OCI-LY3 (cell line): Measurements from ENCODE around the gene GRIK4.

Experiments used
- H2AFZ ChIP-seq: fragments of 200-600, 300-600 bp; shearing (Covaris generic); 2 replicates; pipeline ENCODE4 v1.6.0; 2014; ENCODE audit warnings: antibody characterized with exemption, low read depth, low read length
- H3K27ac ChIP-seq: fragments of 200-600, 300-600 bp; sonication (generic); 2 replicates; pipeline ENCODE4 v1.5.1; 2014; ENCODE audit warnings: mild to moderate bottlenecking, low read length, moderate library complexity, mixed read lengths
- H3K27me3 ChIP-seq: fragments of 200-600, 300-600 bp; sonication (generic); 2 replicates; pipeline ENCODE4 v1.6.1; 2014; ENCODE audit warnings: low read depth, low read length, mixed read lengths
- H3K36me3 ChIP-seq: fragments of 200-600, 300-600 bp; sonication (generic); replicated peaks from 2 replicates; pipeline ENCODE3; 2014; ENCODE audit warnings: low read depth, low read length, mixed read lengths
- H3K4me1 ChIP-seq: fragments of 300-600, 200-600 bp; sonication (generic); 2 replicates; pipeline ENCODE4 v1.6.1; 2014; ENCODE audit warnings: low read length, mixed read lengths
- H3K4me2 ChIP-seq: fragments of 200-600, 300-600 bp; sonication (generic); 2 replicates; pipeline ENCODE4 v1.6.1; 2014; ENCODE audit warnings: low read length, mixed read lengths
- H3K4me3 ChIP-seq: fragments of 300-600, 200-600 bp; sonication (generic); 2 replicates; pipeline ENCODE4 v1.5.1; 2014; ENCODE audit warnings: antibody characterized with exemption, mild to moderate bottlenecking, low read length, moderate library complexity
- H3K79me2 ChIP-seq: fragments of 300-600, 200-600 bp; shearing (Covaris generic); 2 replicates; pipeline ENCODE4 v1.6.1; 2014; ENCODE audit warnings: mild to moderate bottlenecking, low read length, mixed read lengths
- H3K9ac ChIP-seq: fragments of 300-600, 200-600 bp; shearing (Covaris generic); 2 replicates; pipeline ENCODE4 v1.6.0; 2014; ENCODE audit warnings: mild to moderate bottlenecking, low read length, moderate library complexity
- H3K9me3 ChIP-seq: fragments of 200-600, 300-600 bp; shearing (Covaris generic); 2 replicates; pipeline ENCODE4 v1.6.1; 2014; ENCODE audit warnings: low read length, mixed read lengths; ENCODE audit not compliant: insufficient read depth
- H4K20me1 ChIP-seq: fragments of 200-600, 300-600 bp; sonication (generic); 2 replicates; pipeline ENCODE4 v1.6.1; 2016; ENCODE audit warnings: low read length, mixed read lengths; ENCODE audit not compliant: insufficient read depth
- EZH2phosphoT487 ChIP-seq: fragments of 200-600 bp; shearing (Covaris generic); IDR thresholded peaks from 2 replicates; pipeline ENCODE4 v1.6.1; 2018; ENCODE audit warnings: antibody characterized with exemption, mixed run types, low read depth
- TF ChIP-seq, protein P1 (sequence below): fragments of 200-600, 300-600 bp; sonication (generic); IDR thresholded peaks from 2 replicates; pipeline ENCODE4 v1.5.1; 2014; ENCODE audit warnings: antibody characterized with exemption, low read length, low read depth

The GRIK4 gene

DNA sequence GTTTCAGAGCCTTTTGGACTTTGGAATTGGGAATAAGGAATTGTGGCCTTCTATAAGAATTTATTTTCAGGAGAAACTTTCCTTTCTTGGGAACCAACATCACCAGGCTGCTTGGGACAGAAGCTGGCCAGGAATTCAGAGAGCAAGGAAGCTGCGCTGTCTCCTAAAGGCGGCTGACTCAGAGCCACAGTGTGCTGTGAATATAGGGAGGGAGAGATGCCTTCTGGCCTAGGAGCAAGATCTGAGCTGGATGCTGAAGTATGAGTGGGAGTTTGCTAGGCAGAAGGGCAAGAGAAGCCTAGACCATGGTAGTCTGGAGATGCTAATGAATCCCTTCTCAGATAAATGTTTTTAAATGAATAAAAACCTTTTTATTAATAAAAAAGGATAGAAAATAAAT is 298.7 kb downstream of the GRIK4 start:
- Histone ChIP-seq H4K20me1 (no peaks in the 10 kb centered on the region), H2AFZ (no peak overlapping the region), H3K27me3 (peaks cover 27% of the 10 kb centered on the region), H3K27ac (no peak overlapping the region), H3K79me2 (no peaks in the 10 kb centered on the region), H3K9me3 (no peaks in the 10 kb centered on the region), H3K36me3 (no peaks in the 10 kb centered on the region), H3K4me3 (no peak overlapping the region), H3K4me1 (no peaks in the 10 kb centered on the region), H3K4me2 (no peak overlapping the region), H3K9ac (no peak overlapping the region)
- no peak for TF ChIP-seq EZH2phosphoT487
- TF ChIP-seq, protein P1, sequence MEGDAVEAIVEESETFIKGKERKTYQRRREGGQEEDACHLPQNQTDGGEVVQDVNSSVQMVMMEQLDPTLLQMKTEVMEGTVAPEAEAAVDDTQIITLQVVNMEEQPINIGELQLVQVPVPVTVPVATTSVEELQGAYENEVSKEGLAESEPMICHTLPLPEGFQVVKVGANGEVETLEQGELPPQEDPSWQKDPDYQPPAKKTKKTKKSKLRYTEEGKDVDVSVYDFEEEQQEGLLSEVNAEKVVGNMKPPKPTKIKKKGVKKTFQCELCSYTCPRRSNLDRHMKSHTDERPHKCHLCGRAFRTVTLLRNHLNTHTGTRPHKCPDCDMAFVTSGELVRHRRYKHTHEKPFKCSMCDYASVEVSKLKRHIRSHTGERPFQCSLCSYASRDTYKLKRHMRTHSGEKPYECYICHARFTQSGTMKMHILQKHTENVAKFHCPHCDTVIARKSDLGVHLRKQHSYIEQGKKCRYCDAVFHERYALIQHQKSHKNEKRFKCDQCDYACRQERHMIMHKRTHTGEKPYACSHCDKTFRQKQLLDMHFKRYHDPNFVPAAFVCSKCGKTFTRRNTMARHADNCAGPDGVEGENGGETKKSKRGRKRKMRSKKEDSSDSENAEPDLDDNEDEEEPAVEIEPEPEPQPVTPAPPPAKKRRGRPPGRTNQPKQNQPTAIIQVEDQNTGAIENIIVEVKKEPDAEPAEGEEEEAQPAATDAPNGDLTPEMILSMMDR, result no peak

DNA sequence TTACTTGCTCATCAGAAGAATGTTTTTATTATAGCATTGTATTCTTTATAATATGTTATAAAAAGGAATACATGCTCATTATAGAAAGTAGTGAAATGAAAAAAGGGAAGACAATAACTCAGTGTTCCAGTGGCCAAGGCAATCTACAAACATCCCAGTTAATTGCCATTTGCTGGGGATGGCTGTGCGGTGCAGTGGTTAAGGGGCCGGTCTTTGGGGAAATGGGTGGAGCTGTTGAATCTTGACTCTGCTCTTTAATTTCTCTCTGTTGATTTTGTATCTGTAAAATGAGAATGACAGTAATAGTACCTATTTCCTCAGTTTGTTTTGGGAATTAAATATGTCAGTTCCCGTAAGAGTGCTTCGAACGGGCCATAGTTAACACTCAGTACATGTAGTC is 299.7 kb downstream of the GRIK4 start:
- no peaks in the 10 kb centered on the region for H3K9me3 ChIP-seq
- no peak overlapping the region for H3K4me3 ChIP-seq
- no peaks in the 10 kb centered on the region for H3K79me2 ChIP-seq
- H3K9ac ChIP-seq, result no peak overlapping the region
- H2AFZ ChIP-seq, result no peak overlapping the region
- peaks cover 18% of the 10 kb centered on the region for H3K27me3 ChIP-seq
- TF ChIP-seq, protein P1, result no peak
- TF ChIP-seq EZH2phosphoT487, result no peak
- H3K4me2 ChIP-seq, result no peak overlapping the region
- H3K4me1 ChIP-seq, result no peaks in the 10 kb centered on the region
- no peaks in the 10 kb centered on the region for H4K20me1 ChIP-seq
- no peak overlapping the region for H3K27ac ChIP-seq
- H3K36me3 ChIP-seq, result no peaks in the 10 kb centered on the region

DNA sequence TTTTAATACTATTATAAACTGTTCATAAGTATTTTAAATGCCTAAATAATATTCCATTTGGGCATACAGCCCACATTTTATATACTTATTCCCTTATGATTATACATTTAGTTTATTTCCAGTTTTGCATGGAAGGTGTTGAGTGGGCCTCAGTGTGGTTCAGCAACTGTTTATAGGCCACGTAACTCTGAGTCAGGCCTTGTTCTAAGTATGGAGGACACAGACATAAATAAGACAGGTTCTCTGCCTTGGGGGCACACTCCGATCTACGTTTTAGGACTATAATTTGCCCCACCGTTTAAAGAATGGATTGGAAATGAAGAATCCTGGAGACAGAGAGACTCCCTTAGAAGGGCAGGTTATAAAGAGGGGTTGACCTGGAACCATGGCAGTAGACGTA is 300.2 kb downstream of the GRIK4 start:
- H3K4me2 ChIP-seq, result no peak overlapping the region
- H3K36me3 ChIP-seq, result no peaks in the 10 kb centered on the region
- H3K27ac ChIP-seq, result no peak overlapping the region
- TF ChIP-seq, protein P1, result no peak
- no peak for TF ChIP-seq EZH2phosphoT487
- no peaks in the 10 kb centered on the region for H3K79me2 ChIP-seq
- H3K4me1 ChIP-seq, result no peaks in the 10 kb centered on the region
- H3K27me3 ChIP-seq, result peaks cover 16% of the 10 kb centered on the region
- H2AFZ ChIP-seq, result no peak overlapping the region
- H3K9me3 ChIP-seq, result no peaks in the 10 kb centered on the region
- H3K9ac ChIP-seq, result no peak overlapping the region
- no peak overlapping the region for H3K4me3 ChIP-seq
- H4K20me1 ChIP-seq, result no peaks in the 10 kb centered on the region

DNA sequence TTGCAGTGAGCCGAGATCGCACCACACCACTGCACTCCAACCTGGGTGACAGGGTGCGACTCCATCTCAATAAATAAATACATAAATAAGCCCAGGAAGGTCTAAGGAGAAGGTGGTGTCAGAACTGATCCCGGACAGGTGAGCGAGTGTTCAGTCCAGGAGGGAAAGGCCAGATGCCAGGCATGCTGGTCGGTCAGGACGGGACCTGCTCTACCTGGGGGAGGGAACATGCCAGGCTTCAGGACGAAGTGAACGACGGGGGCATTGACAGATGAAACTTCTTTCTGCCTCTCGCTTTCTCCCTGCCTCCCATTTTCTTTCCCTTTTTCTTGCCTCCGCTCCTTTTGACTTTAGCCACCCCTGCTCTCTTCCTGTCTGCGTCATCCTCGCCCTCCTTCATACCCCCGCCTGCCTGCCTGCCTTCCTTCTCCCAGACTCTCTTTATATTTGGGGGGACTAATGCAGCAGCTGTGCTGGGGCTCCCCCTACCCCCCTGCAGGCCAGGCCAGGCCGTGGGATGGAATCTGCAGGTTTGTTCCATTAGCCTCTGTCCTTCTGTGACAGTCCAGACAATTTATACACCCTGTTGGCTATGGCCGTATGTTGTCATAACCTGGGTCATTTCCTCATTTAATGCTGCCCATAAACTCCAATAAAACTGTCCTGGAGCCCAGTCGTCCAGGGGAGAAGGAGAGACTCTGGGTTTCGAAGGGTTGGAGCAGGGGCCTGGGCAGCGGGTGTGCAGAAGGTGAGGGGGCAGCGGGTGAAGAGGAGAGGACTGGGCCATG is 303.2 kb downstream of the GRIK4 start:
- Histone ChIP-seq H3K4me1 (peaks cover 9% of the 10 kb centered on the region), H3K27me3 (peaks cover 22% of the 10 kb centered on the region), H3K79me2 (no peaks in the 10 kb centered on the region), H3K4me3 (no peak overlapping the region), H3K27ac (no peak overlapping the region), H4K20me1 (no peaks in the 10 kb centered on the region), H3K9me3 (no peaks in the 10 kb centered on the region), H3K4me2 (no peak overlapping the region), H3K9ac (no peak overlapping the region), H3K36me3 (no peaks in the 10 kb centered on the region), H2AFZ (no peak overlapping the region)
- TF ChIP-seq, protein P1, result no peak
- no peak for TF ChIP-seq EZH2phosphoT487
